HG03558 (cell line): ENCODE data around the gene PISD.

ENCODE experiments used
- ATAC-seq: cut with Tn5 transposase; IDR thresholded peaks from one replicate; pipeline ENCODE4 v1.9.1; 2021; ENCODE audit warnings: moderate number of reproducible peaks; ENCODE audit not compliant: unreplicated experiment; ENCODE audit errors: extremely low read depth

The PISD gene

DNA sequence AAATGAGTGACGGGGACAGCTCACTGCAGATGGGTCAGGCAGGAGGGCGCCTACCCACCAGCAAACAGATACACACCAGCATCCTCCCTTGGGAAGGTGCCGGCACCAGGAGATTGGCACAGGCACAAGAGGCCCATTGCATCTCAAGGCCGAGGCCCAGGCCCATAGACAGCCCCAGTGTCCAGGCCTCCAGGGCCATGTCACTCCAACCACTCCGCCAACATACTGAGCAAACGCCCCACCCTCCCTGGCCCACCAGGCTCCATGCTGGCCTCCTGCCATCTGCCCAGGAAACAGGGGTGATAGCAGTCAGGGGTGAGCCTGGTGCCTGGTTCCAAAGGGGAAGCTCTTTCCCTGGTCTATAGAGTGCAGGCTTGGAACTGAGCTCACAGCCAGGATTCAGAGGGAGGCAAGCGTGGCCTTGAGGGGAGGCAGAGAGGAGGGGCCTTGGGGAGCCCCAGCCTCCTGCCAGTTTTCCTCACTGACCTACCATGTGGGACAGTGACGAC, 34.7 kb downstream of the PISD start:
- no peak for ATAC-seq

DNA sequence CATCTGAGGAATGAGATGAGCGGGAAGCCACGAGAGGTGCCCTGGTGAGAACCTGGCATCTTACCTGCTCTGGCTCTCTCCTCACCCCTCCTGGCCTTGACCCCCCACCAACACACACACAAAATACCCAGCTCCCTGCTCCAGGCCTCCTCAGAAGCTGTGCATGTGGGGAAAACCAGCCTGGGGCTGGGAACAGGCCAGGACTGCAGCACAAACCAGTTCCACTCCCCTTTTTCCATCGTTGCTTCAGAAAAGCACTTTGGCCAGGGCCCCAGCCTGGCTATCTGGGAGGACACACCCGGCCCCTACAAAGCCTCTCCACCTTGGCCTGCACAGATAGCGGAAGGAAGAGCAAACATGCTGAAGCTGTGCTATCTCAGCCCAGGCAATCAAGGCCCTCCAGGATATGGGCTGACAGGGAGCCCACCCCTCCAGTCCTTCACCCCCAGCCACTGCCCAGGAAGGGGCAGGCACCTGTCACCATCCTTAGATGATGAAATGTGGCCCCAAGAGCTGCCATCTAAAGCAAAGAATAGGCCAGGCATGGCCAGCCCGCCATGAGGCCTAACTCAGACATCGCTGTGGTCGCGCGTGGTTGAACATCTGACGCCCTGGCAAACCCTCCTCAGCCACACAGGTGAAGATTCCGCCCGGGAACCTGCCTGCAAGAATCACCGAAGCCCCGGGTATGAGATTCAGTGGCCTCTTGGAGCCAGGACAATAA, 35.4 kb downstream of the PISD start:
- ATAC-seq: no peak

DNA sequence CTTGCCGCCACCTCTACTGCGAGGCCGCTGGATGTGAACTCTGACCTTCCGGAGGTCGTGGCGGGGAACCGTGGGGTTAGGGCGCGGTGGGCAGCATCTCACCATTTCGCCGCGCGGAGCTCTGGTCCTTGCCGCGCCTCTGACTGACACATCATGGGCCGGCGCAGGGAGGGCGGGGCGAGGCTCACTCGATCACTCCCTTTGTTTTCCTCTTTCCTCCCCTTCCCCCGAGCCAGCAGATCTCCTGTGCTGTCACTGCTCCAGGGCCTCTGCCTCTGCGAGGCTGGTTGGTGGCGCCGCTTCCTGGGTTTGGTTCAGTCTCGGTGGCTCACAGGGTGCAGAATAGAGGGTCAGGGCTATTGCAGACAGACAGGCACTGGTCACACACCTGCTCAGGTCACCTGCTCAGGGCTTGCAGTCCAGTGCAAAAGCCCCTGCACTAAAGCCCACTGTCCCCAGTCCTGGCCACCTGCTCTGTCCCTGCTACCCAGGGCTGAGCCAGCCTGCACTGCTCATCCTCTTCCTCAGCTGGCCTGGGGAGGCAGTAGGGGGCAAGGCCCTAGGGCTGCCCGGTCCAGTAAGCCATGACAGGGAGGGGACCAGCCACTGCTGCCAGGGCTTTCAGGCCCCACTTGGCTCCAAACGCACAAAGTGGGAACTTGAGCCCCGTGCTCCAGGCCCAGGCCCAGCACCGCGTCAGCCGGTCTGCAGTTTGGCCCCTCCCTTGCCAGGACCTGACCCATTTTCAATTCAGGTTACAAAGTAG, 36.2 kb downstream of the PISD start:
- no peak for ATAC-seq

DNA sequence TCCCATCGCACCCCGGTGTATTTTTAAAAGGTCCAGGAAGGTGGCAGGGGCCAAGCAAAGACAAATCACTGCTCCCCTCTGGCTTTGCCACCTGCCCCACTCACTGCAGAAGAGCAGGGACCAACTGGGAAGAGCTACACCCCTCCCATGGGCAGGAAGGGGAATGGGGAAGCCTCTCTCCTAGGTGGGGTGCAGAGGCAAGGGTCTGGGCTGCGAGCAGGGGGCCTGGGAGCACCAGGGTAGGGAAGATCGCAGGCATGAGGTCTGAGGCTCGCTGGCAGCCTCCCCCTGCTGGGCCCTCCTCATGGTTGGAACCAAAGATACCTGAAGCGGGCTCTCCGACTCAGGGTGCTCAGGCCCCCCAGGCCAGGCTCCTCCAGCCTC, 36.8 kb downstream of the PISD start:
- no peak for ATAC-seq

DNA sequence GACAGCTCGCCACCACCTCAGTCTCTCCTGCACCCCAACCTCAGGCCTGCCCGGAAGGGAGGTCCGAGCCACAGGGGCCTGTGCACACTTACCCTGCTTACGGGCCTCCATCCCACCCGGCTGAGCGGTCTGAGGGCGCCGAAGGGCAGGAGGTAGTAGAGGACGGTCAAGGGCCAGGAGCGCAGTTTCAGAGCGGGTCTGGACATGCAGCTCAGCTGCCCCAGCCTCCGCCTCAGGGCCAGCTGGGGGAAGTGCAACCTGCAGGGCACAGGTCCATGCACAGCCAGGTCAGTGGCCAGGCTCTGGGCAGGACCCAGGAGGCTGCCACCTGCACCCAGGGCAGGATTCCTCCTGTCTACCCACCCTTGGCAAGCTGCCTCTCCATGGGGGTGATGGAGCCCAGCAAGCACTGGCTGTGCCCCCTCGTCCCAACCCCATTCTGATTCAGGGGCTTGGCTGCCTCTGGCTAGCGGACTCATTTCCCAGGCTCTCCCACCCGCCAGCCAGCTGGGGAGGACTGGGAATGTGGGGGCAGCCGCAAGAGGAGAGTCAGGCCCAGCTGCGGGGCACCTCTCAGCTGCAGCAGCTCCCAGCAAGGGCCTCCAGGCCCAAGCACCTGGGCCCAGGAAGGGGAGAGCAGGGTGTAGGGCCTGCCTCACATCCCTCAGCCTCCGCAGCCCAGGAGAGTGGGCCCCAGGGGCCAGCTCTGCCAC, 38.3 kb downstream of the PISD start:
- no peak for ATAC-seq

DNA sequence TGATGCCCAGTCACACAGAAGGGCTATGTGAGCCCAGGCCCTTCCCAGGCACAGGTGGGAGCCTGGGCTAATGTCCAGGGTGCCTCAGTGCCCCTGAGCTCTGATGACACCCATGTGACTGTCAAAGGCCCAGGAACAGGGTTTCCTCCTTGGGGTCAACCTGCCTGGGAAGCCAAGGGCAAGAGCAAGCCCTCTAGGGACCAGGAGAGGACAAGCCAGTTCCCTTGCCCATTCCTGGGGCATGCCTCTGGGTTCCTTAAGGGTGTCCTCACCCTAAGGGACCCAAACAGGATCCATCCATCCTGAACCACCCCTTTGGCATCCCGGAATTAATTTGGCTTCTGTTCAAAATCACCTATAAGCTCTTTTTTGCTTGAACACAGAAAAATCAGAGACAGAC, 39.0 kb downstream of the PISD start:
- ATAC-seq: no peak

DNA sequence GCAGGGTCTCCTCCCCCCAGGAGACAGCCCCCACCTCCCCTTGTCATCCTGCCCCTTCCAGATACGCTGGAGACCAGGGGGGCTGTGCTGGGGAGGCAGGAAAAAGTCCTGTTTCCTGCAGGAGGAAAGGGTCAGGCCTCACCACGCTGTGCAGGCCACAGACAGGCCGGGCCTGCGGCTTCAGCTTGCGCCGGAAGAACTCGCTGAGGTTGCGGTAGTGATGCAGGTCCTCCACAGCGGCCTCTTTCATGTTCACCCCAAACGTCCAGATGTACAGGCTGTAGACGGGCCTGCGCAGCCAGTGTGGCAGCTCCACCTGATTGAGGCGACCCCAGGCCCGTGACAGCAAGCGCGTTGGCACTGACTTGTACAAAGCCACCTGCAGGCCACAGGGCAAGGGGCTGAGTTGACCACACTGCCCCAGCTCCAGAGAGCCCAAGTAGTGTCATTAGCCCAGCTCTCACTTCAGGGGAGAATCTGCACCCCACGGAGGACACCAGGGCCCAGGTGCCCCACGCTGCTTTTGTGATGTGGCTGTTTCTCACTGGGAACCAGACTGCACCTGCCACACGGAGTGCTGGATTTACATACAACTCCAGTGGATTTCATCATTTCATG, 40.4 kb downstream of the PISD start:
- ATAC-seq: no peak

DNA sequence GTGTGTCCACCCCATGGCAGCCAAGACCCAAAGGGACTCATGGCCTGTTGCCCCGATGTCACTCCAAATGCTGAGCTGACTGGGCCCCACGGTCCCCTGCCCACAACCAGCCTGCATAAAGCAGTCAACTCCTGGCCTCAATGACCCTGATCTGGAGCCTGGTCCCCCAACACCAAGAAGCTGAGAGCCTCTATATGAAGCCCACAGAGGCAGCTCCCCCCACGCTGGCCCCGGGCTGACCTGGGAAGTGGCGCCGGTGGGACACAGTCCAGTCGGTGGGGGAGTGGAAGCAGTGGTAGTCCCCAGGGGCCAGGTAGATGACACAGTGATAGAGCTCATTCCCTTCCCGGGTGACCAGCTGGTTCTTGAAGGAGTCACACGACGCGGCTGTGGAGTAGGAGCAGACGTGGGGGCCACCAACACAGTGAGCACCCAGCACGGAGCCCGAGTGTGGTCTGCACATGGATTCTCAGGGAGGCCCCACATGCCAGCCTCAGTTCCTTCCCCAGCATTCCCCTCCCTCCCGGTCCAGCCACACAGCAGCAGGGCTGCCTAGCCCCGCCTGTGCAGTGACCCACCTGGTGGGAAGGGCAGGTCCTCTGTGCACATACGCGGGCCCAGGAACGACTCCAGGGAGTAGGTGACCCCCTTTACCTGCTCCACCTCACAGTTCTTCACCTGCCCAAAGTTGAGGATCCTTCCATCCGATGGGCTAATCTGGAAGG, 41.1 kb downstream of the PISD start:
- no peak for ATAC-seq

DNA sequence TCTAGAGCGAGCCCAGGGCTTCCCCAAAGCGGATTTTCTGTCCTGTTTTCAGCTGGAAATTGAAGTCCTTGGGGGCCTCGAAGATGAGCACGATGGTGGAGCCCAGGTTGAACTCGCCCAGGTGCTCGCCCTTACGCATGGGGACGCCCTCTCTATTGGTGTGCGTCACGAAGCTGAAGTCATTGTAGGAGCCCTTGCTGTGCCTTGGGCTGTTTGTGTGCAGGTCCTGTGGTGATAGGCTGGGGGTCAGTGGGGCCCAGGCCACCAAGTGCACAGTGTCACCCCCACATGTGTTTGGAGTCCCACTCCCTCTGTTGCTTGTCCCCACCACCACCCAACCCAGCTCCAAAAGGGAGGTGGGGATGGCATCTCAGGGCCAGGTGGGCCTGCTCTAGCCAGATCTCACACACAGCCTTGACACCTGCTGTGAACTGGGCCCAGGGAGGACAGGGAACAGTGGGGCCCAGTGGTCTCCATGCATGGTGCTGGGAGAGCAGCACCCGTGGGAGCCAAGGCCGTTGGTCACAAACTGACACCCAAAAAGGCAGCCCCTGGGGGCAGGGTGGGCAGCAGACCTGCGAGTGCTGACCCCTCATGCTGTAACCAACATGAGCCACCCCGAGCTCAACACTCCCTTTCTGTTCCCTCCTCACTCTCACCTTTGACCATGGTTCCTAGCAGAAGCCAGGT, 42.3 kb downstream of the PISD start:
- ATAC-seq: no peak

DNA sequence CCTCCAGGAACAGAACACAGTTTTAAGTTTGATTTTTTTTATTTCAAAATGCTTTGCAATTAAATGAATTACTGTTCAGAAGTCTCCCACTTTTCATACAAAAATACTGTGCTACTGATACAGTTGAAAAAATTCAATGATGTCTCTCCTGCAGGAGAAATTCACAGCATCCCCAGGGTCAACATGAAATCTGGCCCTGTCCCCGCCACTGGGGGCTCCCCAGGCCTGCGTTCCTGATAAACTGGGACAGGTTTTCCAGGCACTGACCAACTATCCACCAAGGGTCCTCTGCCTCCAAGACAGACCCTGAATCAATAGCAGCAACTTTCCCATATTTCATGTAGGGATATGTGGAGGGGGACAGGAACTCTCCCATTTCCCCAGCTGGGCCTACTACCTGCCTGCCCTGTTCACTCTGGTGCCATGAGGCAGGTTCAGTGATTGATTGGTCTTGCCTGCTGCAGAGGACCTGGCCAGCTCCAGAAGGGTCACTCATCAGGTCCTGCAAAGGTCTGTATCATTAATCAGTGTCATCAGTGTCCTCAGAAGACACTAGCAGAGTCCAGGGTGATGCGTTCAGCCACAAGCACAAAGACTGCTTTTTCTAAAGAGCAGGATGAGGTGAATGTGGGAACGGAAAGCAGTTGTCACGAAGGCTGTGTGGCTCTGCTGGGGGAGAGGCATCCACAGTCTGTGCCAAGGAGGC, 43.4 kb downstream of the PISD start:
- no peak for ATAC-seq

DNA sequence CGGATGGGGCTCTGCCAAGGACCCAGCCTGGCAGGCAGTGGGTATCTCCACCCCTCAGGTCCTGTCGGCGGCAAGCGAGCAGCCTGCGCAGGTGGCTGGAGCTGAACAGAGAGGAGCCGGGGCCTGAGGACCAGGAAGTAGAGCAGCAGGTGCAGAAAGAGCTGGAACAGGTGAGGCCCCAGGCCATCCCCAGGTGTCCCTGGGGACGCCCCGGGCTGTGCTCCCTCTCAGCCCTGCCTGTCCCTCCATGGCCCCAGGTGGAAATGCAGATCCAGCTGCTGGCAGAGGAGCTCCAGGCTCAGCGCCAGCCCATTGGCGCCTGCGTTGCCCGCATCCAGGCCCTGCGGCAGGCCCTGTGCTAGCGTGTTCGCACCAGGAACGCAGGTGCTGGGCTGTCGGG, 44.0 kb downstream of the PISD start:
- no peak for ATAC-seq

DNA sequence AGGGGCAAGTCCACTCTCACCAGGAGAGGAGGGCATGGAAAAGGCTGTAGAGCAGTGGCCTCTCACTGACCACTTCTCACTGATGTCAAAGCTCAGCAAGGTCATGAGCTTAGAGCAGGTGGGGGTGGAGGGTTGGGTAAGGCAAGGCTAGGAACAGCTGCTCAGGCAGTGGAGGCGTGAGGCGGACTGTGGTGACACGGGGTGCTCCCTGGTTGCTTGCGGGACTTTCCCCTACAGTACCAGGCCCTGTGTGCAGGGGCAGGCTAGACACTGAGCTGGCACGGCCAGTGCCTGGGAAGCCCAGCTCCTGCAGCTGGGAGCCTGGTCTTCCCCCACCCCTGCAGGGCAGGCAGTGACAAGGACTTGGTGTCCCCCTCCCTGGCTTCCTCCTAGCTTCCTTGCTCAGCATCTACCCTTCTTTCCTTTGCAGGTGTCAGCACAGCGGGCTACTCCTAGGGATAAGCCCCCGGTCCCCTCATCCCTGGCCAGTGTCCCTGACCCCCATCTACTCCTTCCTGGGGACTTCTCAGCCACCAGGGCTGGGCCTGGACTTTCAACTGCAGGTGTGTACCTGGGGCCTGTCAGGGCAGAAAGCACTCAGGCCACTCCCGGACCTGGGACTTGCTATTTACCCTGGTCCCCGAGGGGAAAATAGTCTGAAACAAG, 45.6 kb downstream of the PISD start:
- ATAC-seq: no peak

DNA sequence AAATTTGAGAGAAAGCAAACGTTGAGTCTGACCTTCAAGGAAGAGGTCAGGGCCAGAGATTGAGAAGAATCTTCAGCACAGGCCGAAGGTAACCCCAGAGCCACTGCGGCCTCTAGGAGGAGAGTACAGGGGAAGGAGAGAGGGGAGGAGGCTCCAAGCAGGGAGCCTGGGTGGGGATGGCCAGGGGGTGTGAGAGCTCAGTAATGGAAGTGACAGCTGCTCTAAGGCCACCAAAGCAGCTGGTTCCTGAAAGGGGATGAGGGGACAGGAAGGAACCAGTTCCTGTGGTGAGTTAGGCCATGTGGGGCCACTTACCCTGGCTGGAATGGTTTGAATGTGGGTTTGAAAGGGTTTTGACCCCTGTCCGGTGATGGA, 46.1 kb downstream of the PISD start:
- ATAC-seq: no peak

DNA sequence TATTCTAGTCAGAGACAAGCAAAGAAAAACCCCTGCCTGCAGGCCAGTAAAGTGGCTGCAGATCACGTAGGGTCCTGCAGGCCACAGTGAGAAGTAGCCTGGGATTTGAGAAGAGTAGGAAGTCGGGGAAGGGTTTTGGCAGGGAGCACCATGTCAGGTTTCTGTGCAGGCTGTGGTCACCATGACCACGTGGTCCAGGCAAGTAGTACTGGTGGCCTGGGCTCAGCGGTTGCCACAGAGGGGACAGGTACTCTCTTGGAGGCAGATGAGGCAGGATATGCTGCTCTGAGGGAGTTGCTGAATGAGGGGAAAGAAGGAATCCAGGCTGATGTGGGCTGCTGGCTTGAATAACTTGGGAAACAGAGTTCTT, 46.5 kb downstream of the PISD start:
- ATAC-seq: no peak

DNA sequence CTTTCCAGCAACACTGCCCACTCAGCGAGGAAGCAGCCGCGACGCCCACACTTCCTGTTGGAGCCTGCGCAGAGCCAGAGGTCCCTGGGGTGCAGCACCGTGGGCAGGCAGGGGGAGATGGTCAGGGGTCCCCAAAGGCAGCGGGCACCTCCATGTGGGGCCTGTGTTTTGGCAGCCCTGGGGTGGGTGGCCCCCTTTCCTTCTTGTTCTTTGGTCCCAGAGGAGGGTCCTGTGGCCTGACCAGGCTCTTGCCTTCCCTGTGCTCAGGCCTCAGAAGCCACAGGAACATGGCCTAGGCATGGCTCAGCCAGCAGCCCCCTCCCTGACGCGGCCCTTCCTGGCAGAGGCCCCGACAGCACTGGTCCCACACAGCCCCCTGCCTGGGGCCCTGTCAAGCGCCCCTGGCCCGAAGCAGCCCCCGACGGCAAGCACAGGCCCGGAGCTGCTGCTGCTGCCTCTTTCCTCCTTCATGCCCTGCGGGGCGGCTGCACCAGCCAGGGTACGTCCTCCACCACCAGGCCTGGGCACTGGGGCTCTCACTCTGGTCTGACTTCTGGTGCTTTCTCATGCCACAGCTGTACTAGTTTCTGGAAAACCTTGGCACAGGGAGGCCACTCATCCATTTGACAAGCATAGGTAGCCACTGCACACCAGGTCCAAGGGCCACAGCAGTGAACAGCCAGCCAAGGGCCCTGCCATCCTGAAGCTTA, 47.1 kb downstream of the PISD start:
- ATAC-seq: no peak

DNA sequence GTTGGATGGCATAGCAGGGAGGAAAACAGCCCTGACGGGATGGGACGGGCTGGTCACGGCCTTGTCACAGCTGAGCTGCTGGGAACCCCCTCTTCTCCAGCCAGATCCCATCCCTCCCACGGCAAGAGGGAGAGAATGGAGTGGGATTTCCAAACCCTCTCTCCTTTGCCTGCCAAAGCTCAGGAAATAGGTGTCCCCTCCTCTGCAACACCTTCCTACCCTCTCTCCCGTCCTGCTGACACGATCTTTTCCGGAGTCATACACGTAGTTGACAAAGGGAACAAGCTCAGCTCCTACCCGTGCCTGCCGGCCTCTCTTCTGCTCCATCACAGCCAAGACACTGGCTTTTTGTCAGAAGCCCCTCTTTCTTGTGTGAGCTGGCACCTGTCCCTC, 48.1 kb downstream of the PISD start:
- no peak for ATAC-seq

DNA sequence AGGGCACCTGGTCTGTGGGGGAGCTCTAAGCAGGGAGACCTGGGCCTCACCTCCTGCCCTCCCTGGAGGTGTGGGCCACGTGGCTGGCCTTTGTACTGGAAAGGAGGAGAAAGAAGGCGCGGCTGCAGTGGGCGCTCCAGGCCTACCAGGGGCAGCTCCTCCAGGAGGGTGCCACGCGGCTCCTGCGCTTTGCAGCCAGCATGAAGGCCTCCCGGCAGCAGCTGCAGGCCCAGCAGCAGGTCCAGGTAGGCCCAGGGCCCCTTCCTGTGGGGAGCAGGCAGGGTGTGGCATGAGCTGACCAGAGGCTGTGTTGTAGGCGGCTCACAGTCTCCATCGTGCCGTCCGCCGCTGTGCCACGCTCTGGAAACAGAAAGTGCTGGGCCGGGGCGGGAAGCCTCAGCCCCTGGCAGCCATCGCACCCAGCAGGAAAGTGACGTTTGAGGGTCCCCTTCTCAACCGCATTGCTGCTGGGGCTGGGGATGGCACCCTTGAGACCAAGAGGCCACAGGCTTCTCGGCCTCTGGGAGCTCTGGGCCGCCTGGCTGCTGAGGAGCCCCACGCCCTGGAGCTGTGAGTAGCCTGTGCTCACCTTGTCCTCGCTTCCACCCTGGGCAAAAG, 48.6 kb downstream of the PISD start:
- ATAC-seq: no peak

DNA sequence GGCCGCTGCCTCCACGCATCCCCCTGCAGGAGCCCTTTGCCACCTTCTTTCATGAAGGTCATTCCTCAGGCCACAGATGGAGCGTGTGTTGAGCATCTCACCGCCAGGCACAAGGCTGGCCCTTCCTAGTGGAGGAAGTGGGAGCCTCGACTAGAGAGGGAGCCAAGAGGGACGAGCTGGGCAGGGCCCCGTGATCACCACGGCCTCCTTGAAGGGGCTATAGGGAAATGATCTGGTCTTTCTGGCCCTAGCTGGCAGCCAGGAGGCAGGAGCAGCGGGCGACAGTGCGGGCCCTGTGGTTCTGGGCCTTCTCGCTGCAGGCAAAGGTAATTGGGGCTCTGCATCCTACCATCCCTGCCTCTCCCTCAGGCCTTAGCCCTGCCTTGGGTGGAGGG, 49.1 kb downstream of the PISD start:
- no peak for ATAC-seq
